ENCODE measurements around the gene CD68.

The CD68 gene

DNA sequence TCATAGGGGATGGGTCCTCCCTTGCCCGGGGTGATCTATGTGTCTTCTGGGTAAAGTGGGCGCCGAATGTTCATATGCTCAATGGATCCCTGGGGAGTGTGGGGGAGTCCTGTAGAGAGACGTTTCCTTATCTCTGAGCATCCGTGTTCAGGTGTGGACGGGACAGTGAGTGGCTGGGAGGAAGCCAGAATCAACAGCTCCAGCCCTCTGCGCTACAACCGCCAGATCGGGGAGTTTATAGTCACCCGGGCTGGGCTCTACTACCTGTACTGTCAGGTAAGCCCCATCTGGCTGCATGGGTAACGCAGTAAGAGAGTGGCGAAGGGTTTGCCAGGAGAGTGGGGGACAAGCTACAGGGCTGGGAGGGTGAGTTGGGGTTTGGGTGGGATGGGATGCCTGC is 22.8 kb upstream of the CD68 start:
- H3K4me3 ChIP-seq (replicated peaks; ENCODE audit: insufficient read depth, low read length), result no peak overlapping the region
- H3K27ac ChIP-seq (replicated peaks), result no peak overlapping the region
- no peak for DNase-seq (ENCODE audit: low read depth in 1 of 2, low spot score in 1 of 2)
- TF ChIP-seq POLR2AphosphoS5 (IDR thresholded peaks at IDR 0.05; ENCODE audit: low read depth), result no peak
- no peak for TF ChIP-seq GABPA (IDR thresholded peaks at IDR 0.05; ENCODE audit: low read depth)
- TF ChIP-seq SPI1 (IDR thresholded peaks at IDR 0.05; ENCODE audit: borderline replicate concordance, low read depth), result no peak
- TF ChIP-seq, protein P1, sequence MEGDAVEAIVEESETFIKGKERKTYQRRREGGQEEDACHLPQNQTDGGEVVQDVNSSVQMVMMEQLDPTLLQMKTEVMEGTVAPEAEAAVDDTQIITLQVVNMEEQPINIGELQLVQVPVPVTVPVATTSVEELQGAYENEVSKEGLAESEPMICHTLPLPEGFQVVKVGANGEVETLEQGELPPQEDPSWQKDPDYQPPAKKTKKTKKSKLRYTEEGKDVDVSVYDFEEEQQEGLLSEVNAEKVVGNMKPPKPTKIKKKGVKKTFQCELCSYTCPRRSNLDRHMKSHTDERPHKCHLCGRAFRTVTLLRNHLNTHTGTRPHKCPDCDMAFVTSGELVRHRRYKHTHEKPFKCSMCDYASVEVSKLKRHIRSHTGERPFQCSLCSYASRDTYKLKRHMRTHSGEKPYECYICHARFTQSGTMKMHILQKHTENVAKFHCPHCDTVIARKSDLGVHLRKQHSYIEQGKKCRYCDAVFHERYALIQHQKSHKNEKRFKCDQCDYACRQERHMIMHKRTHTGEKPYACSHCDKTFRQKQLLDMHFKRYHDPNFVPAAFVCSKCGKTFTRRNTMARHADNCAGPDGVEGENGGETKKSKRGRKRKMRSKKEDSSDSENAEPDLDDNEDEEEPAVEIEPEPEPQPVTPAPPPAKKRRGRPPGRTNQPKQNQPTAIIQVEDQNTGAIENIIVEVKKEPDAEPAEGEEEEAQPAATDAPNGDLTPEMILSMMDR (IDR thresholded peaks at IDR 0.05; ENCODE audit: insufficient read depth, low read length), result no peak
- TF ChIP-seq, protein P2, sequence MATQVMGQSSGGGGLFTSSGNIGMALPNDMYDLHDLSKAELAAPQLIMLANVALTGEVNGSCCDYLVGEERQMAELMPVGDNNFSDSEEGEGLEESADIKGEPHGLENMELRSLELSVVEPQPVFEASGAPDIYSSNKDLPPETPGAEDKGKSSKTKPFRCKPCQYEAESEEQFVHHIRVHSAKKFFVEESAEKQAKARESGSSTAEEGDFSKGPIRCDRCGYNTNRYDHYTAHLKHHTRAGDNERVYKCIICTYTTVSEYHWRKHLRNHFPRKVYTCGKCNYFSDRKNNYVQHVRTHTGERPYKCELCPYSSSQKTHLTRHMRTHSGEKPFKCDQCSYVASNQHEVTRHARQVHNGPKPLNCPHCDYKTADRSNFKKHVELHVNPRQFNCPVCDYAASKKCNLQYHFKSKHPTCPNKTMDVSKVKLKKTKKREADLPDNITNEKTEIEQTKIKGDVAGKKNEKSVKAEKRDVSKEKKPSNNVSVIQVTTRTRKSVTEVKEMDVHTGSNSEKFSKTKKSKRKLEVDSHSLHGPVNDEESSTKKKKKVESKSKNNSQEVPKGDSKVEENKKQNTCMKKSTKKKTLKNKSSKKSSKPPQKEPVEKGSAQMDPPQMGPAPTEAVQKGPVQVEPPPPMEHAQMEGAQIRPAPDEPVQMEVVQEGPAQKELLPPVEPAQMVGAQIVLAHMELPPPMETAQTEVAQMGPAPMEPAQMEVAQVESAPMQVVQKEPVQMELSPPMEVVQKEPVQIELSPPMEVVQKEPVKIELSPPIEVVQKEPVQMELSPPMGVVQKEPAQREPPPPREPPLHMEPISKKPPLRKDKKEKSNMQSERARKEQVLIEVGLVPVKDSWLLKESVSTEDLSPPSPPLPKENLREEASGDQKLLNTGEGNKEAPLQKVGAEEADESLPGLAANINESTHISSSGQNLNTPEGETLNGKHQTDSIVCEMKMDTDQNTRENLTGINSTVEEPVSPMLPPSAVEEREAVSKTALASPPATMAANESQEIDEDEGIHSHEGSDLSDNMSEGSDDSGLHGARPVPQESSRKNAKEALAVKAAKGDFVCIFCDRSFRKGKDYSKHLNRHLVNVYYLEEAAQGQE (IDR thresholded peaks at IDR 0.05; ENCODE audit: insufficient replicate concordance, low read depth), result no peak
- H3K27me3 ChIP-seq (ENCODE audit: insufficient read depth, poor library complexity, severe bottlenecking), result no peaks in the 10 kb centered on the region

DNA sequence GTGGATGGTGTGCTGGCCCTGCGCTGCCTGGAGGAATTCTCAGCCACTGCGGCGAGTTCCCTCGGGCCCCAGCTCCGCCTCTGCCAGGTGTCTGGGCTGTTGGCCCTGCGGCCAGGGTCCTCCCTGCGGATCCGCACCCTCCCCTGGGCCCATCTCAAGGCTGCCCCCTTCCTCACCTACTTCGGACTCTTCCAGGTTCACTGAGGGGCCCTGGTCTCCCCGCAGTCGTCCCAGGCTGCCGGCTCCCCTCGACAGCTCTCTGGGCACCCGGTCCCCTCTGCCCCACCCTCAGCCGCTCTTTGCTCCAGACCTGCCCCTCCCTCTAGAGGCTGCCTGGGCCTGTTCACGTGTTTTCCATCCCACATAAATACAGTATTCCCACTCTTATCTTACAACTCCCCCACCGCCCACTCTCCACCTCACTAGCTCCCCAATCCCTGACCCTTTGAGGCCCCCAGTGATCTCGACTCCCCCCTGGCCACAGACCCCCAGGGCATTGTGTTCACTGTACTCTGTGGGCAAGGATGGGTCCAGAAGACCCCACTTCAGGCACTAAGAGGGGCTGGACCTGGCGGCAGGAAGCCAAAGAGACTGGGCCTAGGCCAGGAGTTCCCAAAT is 22.2 kb upstream of the CD68 start:
- H3K4me3 ChIP-seq (replicated peaks; ENCODE audit: insufficient read depth, low read length), result no peak overlapping the region
- no peaks in the 10 kb centered on the region for H3K27me3 ChIP-seq (ENCODE audit: insufficient read depth, poor library complexity, severe bottlenecking)
- TF ChIP-seq, protein P1 (IDR thresholded peaks at IDR 0.05; ENCODE audit: insufficient read depth, low read length), result no peak
- TF ChIP-seq POLR2AphosphoS5 (IDR thresholded peaks at IDR 0.05; ENCODE audit: low read depth) (no peak), GABPA (IDR thresholded peaks at IDR 0.05; ENCODE audit: low read depth) (no peak), SPI1 (IDR thresholded peaks at IDR 0.05; ENCODE audit: borderline replicate concordance, low read depth) (no peak)
- TF ChIP-seq, protein P2 (IDR thresholded peaks at IDR 0.05; ENCODE audit: insufficient replicate concordance, low read depth), result no peak
- no peak for DNase-seq (ENCODE audit: low read depth in 1 of 2, low spot score in 1 of 2)
- H3K27ac ChIP-seq (replicated peaks), result peak overlapping the region; percentile 94

DNA sequence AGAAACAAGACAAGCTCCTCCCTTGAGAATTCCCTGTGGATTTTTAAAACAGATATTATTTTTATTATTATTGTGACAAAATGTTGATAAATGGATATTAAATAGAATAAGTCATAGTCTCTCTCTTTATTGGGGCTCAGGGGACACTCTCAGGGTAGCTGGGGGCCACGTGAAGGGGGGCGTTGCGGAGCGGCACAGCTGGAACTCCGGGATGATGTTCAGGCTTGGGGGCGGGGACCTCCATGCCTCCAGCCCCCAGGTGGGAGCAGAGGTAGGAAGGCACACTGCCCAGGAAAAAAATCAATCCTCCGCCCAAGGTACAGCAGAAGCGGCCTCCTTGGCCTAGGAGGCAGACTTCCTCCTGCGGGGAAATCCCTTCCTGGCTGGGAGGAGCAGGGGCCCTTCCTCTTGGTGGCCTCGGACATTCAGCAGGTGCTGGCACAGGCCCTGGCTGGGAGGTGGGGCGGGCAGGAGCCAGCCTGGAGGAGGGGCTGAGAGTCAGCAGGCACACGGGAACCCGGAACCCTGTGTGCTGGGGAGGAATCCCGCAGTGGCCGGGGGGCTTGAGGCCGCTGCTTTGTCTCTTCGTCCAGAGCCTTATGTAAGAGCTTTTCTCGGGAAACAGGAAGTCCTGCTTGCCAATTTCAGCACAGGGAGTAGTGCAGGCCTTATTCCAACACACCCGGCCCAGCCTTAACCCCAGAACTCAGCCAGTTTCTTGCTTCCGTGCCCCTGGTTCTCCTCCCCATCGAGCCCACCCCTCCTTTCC is 21.5 kb upstream of the CD68 start:
- TF ChIP-seq SPI1 (IDR thresholded peaks at IDR 0.05; ENCODE audit: borderline replicate concordance, low read depth), result peak; percentile 28; the same call in 1 of the 2 replicates
- TF ChIP-seq GABPA (IDR thresholded peaks at IDR 0.05; ENCODE audit: low read depth), result no peak
- TF ChIP-seq, protein P1 (IDR thresholded peaks at IDR 0.05; ENCODE audit: insufficient read depth, low read length), result no peak
- TF ChIP-seq, protein P2 (IDR thresholded peaks at IDR 0.05; ENCODE audit: insufficient replicate concordance, low read depth), result no peak
- no peak; the same call in none of the 2 replicates for TF ChIP-seq POLR2AphosphoS5 (IDR thresholded peaks at IDR 0.05; ENCODE audit: low read depth)
- Histone ChIP-seq H3K27me3 (ENCODE audit: insufficient read depth, poor library complexity, severe bottlenecking) (no peaks in the 10 kb centered on the region), H3K27ac (replicated peaks) (peak overlapping the region; percentile 94), H3K4me3 (replicated peaks; ENCODE audit: insufficient read depth, low read length) (peak overlapping the region; percentile 59)
- DNase-seq (ENCODE audit: low read depth in 1 of 2, low spot score in 1 of 2), result peak; percentile 84 to 90

Data from HL-60 (cell line).